Hepatocyte (in vitro differentiated cells): Measurements from ENCODE around the gene TOP3B. TPM values are rescaled to one million over a fixed set of nuclear protein-coding genes. Genes with fewer than 3 reads are reported as not detected.

Experiments
- DNase-seq: peaks from one replicate; pipeline ENCODE4 v3.0.0-alpha.2; 2016; ENCODE audit warnings: low spot score
- H2AFZ ChIP-seq: fragments of 200-600 bp; sonication (generic); 2 replicates; pipeline ENCODE4 v1.6.0; 2016; ENCODE audit warnings: antibody characterized with exemption, mild to moderate bottlenecking
- H3K27ac ChIP-seq: fragments of 200-600 bp; sonication (generic); 2 replicates; pipeline ENCODE4 v1.5.1; 2016; ENCODE audit warnings: mild to moderate bottlenecking
- H3K27me3 ChIP-seq: fragments of 200-600 bp; sonication (generic); 2 replicates; pipeline ENCODE4 v1.6.1; 2016
- H3K36me3 ChIP-seq: fragments of 200-600 bp; sonication (generic); replicated peaks from 2 replicates; pipeline ENCODE4 v1.5.1; 2016; ENCODE audit warnings: low read depth; ENCODE audit not compliant: insufficient read depth
- H3K4me1 ChIP-seq: fragments of 200-600 bp; sonication (generic); 2 replicates; pipeline ENCODE4 v1.5.1; 2016; ENCODE audit warnings: mild to moderate bottlenecking, moderate library complexity; ENCODE audit not compliant: insufficient read depth
- H3K4me2 ChIP-seq: fragments of 200-600 bp; sonication (generic); 2 replicates; pipeline ENCODE4 v1.6.0; 2016
- H3K4me3 ChIP-seq: fragments of 200-600 bp; sonication (generic); 2 replicates; pipeline ENCODE4 v1.5.1; 2016; ENCODE audit warnings: mild to moderate bottlenecking
- H3K79me2 ChIP-seq: fragments of 200-600 bp; sonication (generic); 2 replicates; pipeline ENCODE4 v1.6.0; 2017; ENCODE audit warnings: mild to moderate bottlenecking
- H3K9me2 ChIP-seq: fragments of 200-600 bp; sonication (generic); replicated peaks from 2 replicates; pipeline ENCODE4 v1.6.0; 2017; ENCODE audit warnings: mild to moderate bottlenecking; ENCODE audit not compliant: insufficient read depth
- H3K9me3 ChIP-seq: fragments of 200-600 bp; sonication (generic); 2 replicates; pipeline ENCODE4 v1.5.1; 2016; ENCODE audit warnings: low read depth, mild to moderate bottlenecking
- H4K20me1 ChIP-seq: fragments of 200-600 bp; sonication (generic); 2 replicates; pipeline ENCODE4 v1.6.0; 2016; ENCODE audit warnings: mild to moderate bottlenecking; ENCODE audit not compliant: insufficient read depth, poor library complexity, severe bottlenecking
- EZH2 ChIP-seq: fragments of 200-600 bp; sonication (generic); IDR thresholded peaks from 2 replicates; pipeline ENCODE4 v1.6.1; 2016; ENCODE audit warnings: antibody characterized with exemption, mild to moderate bottlenecking, borderline replicate concordance
- EZH2phosphoT487 ChIP-seq: fragments of 200-600 bp; sonication (generic); IDR thresholded peaks from one replicate; pipeline ENCODE4 v1.6.1; 2018; ENCODE audit warnings: antibody characterized with exemption, mild to moderate bottlenecking, low read depth, moderate library complexity; ENCODE audit not compliant: unreplicated experiment, severe bottlenecking
- WGBS: methylation state at CpG from one replicate; pipeline ENCODE4 v1.1.6; 2016; ENCODE audit warnings: low lambda C conversion rate; ENCODE audit errors: missing lambda C conversion rate; 5-methylcytosine and 5-hydroxymethylcytosine counted together
- polyA plus RNA-seq: library from polyadenylated mRNA; unstranded; fragments of >200 nt; fragmentation: Nextera tagmentation; extraction: Ambion mirVana; gene quantifications from 2 replicates; pipeline ENCODE4 v1.2.1, GENCODE V29; 2016
- total RNA-seq: library from RNA; depleted of rRNA; stranded (reverse); fragments of >200 nt; gene quantifications from 2 replicates; pipeline ENCODE4 v1.2.3, GENCODE V29; 2014
- TF ChIP-seq, protein P1 (sequence below): fragments of 200-600 bp; sonication (generic); IDR thresholded peaks from 2 replicates; pipeline ENCODE4 v1.5.1; 2016; ENCODE audit warnings: antibody characterized with exemption, mild to moderate bottlenecking; ENCODE audit not compliant: poor library complexity

TOP3B gene
- total and polyA plus RNA-seq, 2 experiments from 2014 or later = 26.6 to 30.8 TPM

DNA sequence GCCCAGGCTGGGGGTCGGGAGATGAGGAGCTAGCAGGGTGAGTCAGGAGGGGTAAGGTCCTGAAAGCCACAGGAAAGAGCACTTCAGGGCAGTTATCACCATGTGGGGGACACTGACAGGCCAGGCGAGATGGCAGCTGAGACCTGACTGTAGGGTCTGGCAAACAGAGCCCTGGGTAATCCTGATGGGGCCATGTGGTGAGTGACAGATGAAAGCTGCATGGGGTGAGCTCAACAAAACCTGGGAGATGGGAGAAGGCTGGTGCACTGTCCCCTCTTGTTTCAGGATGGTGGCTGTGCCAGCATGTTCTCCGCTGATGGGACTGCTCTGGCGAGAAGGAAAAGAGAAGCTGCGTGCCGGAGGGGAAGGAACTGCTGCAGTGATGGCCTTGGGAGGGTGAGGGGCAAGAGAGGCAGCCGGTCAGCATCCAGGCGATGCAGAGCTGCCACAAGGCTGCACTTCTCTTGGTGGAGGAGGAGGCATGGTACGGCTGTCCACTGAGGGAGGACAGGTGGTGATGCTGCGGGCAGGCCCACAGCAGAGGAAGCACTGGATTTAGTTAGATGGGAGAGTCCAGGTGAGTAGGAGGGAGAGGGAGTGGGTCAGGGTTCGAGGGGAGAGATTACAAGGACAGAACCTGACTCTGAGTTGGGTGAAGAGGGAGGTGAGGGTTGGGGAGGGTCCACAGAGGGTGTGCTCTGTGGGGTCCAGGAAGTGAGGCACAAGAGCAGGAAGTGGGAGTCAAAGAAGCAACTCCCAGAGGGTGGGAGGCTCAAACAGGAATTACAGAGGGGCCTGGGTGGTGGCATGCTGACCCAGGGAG is 3.8 kb downstream of the TOP3B start:
- no peak overlapping the region for H3K4me3 ChIP-seq
- no peak overlapping the region for H3K27ac ChIP-seq
- H3K4me2 ChIP-seq = no peak overlapping the region
- H4K20me1 ChIP-seq = no peaks in the 10 kb centered on the region
- WGBS = 91% methylated on average over 11 of the region's 11 CpGs
- peaks cover 5% of the 10 kb centered on the region for H3K4me1 ChIP-seq
- no peak for DNase-seq
- H2AFZ ChIP-seq = no peak overlapping the region
- peaks cover 36% of the 10 kb centered on the region for H3K79me2 ChIP-seq
- H3K9me2 ChIP-seq = no peaks in the 10 kb centered on the region
- TF ChIP-seq EZH2phosphoT487 (no peak), EZH2 (no peak)
- TF ChIP-seq, protein P1, sequence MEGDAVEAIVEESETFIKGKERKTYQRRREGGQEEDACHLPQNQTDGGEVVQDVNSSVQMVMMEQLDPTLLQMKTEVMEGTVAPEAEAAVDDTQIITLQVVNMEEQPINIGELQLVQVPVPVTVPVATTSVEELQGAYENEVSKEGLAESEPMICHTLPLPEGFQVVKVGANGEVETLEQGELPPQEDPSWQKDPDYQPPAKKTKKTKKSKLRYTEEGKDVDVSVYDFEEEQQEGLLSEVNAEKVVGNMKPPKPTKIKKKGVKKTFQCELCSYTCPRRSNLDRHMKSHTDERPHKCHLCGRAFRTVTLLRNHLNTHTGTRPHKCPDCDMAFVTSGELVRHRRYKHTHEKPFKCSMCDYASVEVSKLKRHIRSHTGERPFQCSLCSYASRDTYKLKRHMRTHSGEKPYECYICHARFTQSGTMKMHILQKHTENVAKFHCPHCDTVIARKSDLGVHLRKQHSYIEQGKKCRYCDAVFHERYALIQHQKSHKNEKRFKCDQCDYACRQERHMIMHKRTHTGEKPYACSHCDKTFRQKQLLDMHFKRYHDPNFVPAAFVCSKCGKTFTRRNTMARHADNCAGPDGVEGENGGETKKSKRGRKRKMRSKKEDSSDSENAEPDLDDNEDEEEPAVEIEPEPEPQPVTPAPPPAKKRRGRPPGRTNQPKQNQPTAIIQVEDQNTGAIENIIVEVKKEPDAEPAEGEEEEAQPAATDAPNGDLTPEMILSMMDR = no peak
- no peaks in the 10 kb centered on the region for H3K27me3 ChIP-seq
- no peaks in the 10 kb centered on the region for H3K9me3 ChIP-seq
- no peaks in the 10 kb centered on the region for H3K36me3 ChIP-seq

DNA sequence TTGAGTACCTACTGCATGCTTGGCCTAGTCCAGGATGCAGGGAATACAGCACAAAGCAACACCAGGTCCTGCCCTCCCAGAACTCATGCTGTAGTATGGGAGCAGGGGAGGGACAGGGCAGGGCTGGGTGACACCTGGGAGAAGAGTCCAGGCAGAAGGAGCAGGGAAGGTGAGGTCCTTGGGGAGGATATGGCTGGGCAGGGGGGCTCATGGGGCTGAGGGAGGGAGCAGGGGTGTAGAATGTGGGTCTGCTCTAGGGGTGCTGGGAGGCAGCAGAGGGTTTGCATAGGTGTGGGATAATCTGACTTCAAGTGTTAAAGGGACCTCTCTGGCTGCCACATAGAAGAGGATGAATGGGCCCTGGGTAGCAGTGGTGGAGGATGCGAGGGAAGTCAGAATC is 4.8 kb downstream of the TOP3B start:
- Histone ChIP-seq H3K9me2 (no peaks in the 10 kb centered on the region), H3K4me3 (no peak overlapping the region), H3K79me2 (peaks cover 32% of the 10 kb centered on the region), H4K20me1 (no peaks in the 10 kb centered on the region), H3K4me1 (peaks cover 5% of the 10 kb centered on the region), H3K27me3 (no peaks in the 10 kb centered on the region), H3K27ac (no peak overlapping the region), H3K36me3 (no peaks in the 10 kb centered on the region), H2AFZ (no peak overlapping the region), H3K4me2 (no peak overlapping the region), H3K9me3 (no peaks in the 10 kb centered on the region)
- DNase-seq = no peak
- no peak for TF ChIP-seq EZH2phosphoT487
- TF ChIP-seq EZH2 = no peak
- TF ChIP-seq, protein P1 = no peak
- 100% methylated on average over 1 of the region's 1 CpG for WGBS

DNA sequence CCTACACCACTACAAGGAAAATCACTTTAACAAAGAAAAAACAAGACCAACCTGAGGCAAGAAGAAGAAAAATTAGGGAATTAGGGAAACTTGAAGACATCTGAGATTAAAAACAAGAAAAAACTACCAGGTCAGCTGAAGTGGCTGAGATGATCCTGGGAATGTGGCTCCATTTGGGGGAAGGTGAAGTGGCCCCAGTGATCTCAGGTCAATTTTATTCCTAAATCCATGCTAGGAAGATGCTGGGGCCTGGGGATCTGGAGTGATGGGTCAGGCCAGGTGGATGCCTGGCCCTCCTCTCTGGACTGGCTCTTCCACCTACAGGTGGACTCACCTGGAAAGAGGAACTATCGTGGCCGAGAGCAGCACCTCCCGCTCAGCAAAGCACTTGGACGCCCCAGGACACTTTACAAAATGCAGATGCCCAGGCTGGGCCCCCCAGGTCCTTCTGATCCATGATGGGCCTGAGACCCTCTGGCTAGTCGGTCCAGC is 6.7 kb downstream of the TOP3B start:
- Histone ChIP-seq H3K27me3 (no peaks in the 10 kb centered on the region), H3K9me2 (no peaks in the 10 kb centered on the region), H2AFZ (no peak overlapping the region), H3K4me2 (no peak overlapping the region), H3K36me3 (no peaks in the 10 kb centered on the region), H3K27ac (no peak overlapping the region), H3K79me2 (peaks cover 15% of the 10 kb centered on the region), H3K4me3 (no peak overlapping the region), H3K4me1 (no peaks in the 10 kb centered on the region), H3K9me3 (no peaks in the 10 kb centered on the region), H4K20me1 (no peaks in the 10 kb centered on the region)
- WGBS = 95% methylated on average over 5 of the region's 5 CpGs
- DNase-seq = no peak
- no peak for TF ChIP-seq EZH2
- no peak for TF ChIP-seq EZH2phosphoT487

DNA sequence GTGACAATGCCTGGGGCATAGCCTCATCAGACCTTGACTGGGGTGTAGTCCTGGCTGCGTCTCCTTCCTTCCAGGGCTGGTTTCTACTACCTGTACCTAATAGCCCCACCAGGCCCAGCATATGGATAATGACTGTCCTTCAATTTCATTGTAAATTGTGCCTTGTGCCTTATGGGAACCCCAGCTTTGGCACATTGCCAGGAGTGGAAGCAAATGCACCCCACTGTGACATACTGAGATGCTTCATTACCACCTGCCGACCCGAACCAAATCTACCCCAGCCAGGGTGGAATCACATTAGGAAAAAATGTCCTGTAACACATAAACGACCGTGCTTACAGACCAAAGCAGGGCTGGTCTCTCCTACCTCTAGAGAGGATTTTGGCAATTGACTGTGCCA is 7.3 kb downstream of the TOP3B start:
- no peak for DNase-seq
- WGBS = 95% methylated on average over 5 of the region's 5 CpGs
- Histone ChIP-seq H3K9me2 (no peaks in the 10 kb centered on the region), H3K79me2 (peaks cover 11% of the 10 kb centered on the region), H3K9me3 (no peaks in the 10 kb centered on the region), H3K4me1 (no peaks in the 10 kb centered on the region), H3K4me2 (no peak overlapping the region), H3K27ac (no peak overlapping the region), H3K36me3 (no peaks in the 10 kb centered on the region), H3K4me3 (no peak overlapping the region), H4K20me1 (no peaks in the 10 kb centered on the region), H3K27me3 (no peaks in the 10 kb centered on the region), H2AFZ (no peak overlapping the region)
- TF ChIP-seq, protein P1 = no peak
- no peak for TF ChIP-seq EZH2
- no peak for TF ChIP-seq EZH2phosphoT487
